Ascending aorta (tissue), 2 donors: ENCODE measurements around the gene DNAH2. TPM values are rescaled to one million over a fixed set of nuclear protein-coding genes. Genes with fewer than 3 reads are reported as not detected.

ENCODE experiments used
- DNase-seq, 2 donors: peaks; one replicate each; pipeline ENCODE4 v3.0.0-alpha.2; 2019; ENCODE audit warnings: low spot score in 2 of 2
- H3K27ac ChIP-seq, 2 donors: fragments of 200-600 bp; sonication (generic); one replicate each; pipeline ENCODE4 v1.5.1; 2016 to 2017; ENCODE audit warnings: mild to moderate bottlenecking in 1 of 2
- H3K27me3 ChIP-seq: fragments of 200-600 bp; sonication (generic); one replicate; pipeline ENCODE4 v1.5.1; 2017
- H3K36me3 ChIP-seq, 2 donors: fragments of 200-600 bp; sonication (generic); one replicate each; pipeline ENCODE4 v1.5.1; 2016
- H3K4me1 ChIP-seq, 2 donors: fragments of 200-600 bp; sonication (generic); one replicate each; pipeline ENCODE4 v1.5.1; 2016 to 2017; ENCODE audit warnings: mild to moderate bottlenecking in 1 of 2
- H3K4me3 ChIP-seq, 2 donors: fragments of 200-600 bp; sonication (generic); one replicate each; pipeline ENCODE4 v1.5.1; 2016 to 2017; ENCODE audit warnings: mild to moderate bottlenecking in 1 of 2
- H3K9me3 ChIP-seq, 2 donors: fragments of 200-600 bp; sonication (generic); one replicate each; pipeline ENCODE4 v1.5.1; 2016
- CTCF ChIP-seq, 3 experiments: fragments of 200-600 bp in 2 of 3; fragments of 450-650 bp in 1 of 3; sonication (generic) in 2 of 3; IDR thresholded peaks; one replicate each; pipeline ENCODE4 v1.5.1; 2016 to 2019; ENCODE audit warnings: antibody characterized with exemption in 3 of 3, mild to moderate bottlenecking in 1 of 3, moderate library complexity in 1 of 3
- intact Hi-C: fragments of 100-400 bp; cut with DNase I; formaldehyde crosslinking; loops from one replicate; pipeline ENCODE4 v1.15.1; 2023
- total RNA-seq: library from RNA; depleted of rRNA; stranded (reverse); fragments of >200 nt; gene quantifications from one replicate; pipeline ENCODE4 v1.1.0, GENCODE V29; 2016

DNAH2 gene
- total RNA-seq, 1 donor from 2014 or later, result 0.43 TPM

GRCh38 chr17:7850701-7851437 is 133.3 kb downstream of the DNAH2 start:
- Histone ChIP-seq H3K9me3 (no peaks in the 10 kb centered on the region), H3K36me3 (peaks cover 42 to 64% of the 10 kb centered on the region in 2 donors), H3K4me1 (peaks cover 8 to 13% of the 10 kb centered on the region in 2 donors), H3K4me3 (no peak overlapping the region), H3K27ac (no peak overlapping the region), H3K27me3 (no peaks in the 10 kb centered on the region)
- intact Hi-C loops, result loop anchor here (1.0 to 10.0 kb wide), 3 partner anchors 29 to 366 kb away; partner anchors contain the start of genes POLR2A and SLC35G6
- no peak for DNase-seq
- TF ChIP-seq CTCF (IDR thresholded peaks at IDR 0.05), result no peak

GRCh38 chr17:7851438-7852261 is 134.1 kb downstream of the DNAH2 start:
- Histone ChIP-seq H3K36me3 (peaks cover 38 to 56% of the 10 kb centered on the region in 2 donors), H3K4me1 (peaks cover 12 to 18% of the 10 kb centered on the region in 2 donors), H3K27me3 (no peaks in the 10 kb centered on the region), H3K4me3 (peak overlapping the region in 1 of 2 donors; percentile 41), H3K9me3 (no peaks in the 10 kb centered on the region), H3K27ac (no peak overlapping the region)
- DNase-seq, result peak in 1 of 2 donors; percentile 91
- peak; percentile 98 to 99 (median 99) for TF ChIP-seq CTCF (IDR thresholded peaks at IDR 0.05)
- intact Hi-C loops, result loop anchor here (1.0 to 10.0 kb wide), 3 partner anchors 29 to 367 kb away; partner anchors contain the start of genes POLR2A and SLC35G6

- peaks cover 12 to 18% of the 10 kb centered on the region in 2 donors for H3K4me1 ChIP-seq
- H3K4me3 ChIP-seq, result no peak overlapping the region
- TF ChIP-seq CTCF (IDR thresholded peaks at IDR 0.05), result no peak
- H3K27me3 ChIP-seq, result no peaks in the 10 kb centered on the region
- no peaks in the 10 kb centered on the region for H3K9me3 ChIP-seq
- intact Hi-C loops, result loop anchor here (10.0 kb wide), 1 partner anchor 367 kb away; the partner anchor contains the start of genes POLR2A and SLC35G6
- no peak for DNase-seq
- H3K27ac ChIP-seq, result no peak overlapping the region
- H3K36me3 ChIP-seq, result peaks cover 32 to 50% of the 10 kb centered on the region in 2 donors
These were observed 134.7 kb downstream of the DNAH2 start for GRCh38 chr17:7852262-7852670.

GRCh38 chr17:7852919-7853690 is 135.6 kb downstream of the DNAH2 start:
- intact Hi-C loops, result loop anchor here (10.0 kb wide), 1 partner anchor 368 kb away; the partner anchor contains the start of genes POLR2A and SLC35G6
- TF ChIP-seq CTCF (IDR thresholded peaks at IDR 0.05), result no peak
- H3K27ac ChIP-seq, result no peak overlapping the region
- no peaks in the 10 kb centered on the region for H3K27me3 ChIP-seq
- H3K4me1 ChIP-seq, result peaks cover 12 to 19% of the 10 kb centered on the region in 2 donors
- no peak for DNase-seq
- peaks cover 24 to 42% of the 10 kb centered on the region in 2 donors for H3K36me3 ChIP-seq
- H3K4me3 ChIP-seq, result no peak overlapping the region
- H3K9me3 ChIP-seq, result no peaks in the 10 kb centered on the region

GRCh38 chr17:7853691-7854038 is 136.1 kb downstream of the DNAH2 start:
- Histone ChIP-seq H3K36me3 (peaks cover 19 to 36% of the 10 kb centered on the region in 2 donors), H3K27ac (no peak overlapping the region), H3K27me3 (no peaks in the 10 kb centered on the region), H3K4me3 (no peak overlapping the region), H3K9me3 (no peaks in the 10 kb centered on the region), H3K4me1 (peaks cover 12 to 24% of the 10 kb centered on the region in 2 donors)
- no peak for TF ChIP-seq CTCF (IDR thresholded peaks at IDR 0.05)
- DNase-seq, result no peak
- intact Hi-C loops, result loop anchor here (10.0 kb wide), 1 partner anchor 369 kb away; the partner anchor contains the start of genes POLR2A and SLC35G6
